ELF-1 (cell line): ENCODE measurements around the gene WHRN.

Experiments used
- DNase-seq: peaks from one replicate; pipeline ENCODE4 v3.0.0-alpha.2; 2016; ENCODE audit warnings: low read depth, low spot score

WHRN gene

DNA sequence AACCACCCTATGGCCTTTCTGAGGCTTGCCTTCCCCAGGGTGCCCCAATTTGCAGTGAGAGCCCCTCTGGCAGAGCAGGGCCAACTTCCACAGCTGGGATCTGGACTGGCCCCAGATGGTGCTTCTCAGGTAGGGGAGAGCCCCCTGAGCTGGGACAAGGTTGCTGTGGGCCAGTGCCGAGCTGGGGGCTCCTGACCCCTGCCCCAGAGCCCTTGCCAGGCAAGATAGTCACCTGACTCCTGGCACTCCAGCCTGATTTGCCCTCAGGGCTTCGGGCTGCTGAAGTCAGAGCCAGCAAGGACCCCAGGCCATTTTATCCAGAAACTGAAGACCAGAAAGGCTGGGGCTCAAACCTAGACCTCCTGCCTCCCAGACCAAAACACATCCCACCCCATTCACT lies 84.1 kb downstream of the WHRN start:
- no peak for DNase-seq

DNA sequence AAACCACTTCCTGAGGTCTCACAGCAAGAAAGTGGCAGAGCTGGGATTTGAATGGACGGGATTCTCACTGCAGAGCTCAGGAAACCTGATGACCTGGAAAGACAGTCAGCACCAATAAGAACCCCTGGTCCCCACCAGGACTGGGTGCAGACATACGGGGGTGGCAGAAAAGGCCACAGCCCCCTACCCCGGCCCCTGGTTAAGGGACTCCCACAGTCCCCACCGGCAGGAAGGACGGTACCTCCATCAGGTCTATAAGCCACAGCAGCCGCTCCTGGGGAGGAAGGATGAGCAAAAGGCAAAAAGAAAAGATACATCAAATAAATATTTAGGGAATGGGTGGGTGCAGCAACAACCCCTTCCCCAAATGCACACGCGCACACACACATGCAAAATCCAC lies 85.5 kb downstream of the WHRN start:
- DNase-seq = no peak

DNA sequence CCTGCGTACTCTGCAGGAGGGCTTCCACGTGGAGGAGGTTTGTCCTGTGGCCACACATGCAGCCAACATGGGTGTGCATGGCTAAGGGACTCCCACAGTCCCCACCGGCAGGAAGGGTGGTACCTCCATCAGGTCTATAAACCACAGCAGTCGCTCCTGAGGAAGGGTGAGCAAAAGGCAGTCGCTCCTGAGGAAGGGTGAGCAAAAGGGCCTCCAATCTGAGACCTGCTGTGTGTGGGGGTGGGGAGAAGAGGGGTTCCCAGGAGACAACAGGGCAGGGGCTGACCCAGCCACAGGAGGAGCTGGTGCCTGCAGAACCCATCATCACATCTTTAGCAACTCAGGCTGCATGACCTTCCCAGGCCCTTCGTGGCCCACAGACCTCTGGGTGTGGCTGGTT lies 87.2 kb downstream of the WHRN start:
- no peak for DNase-seq

DNA sequence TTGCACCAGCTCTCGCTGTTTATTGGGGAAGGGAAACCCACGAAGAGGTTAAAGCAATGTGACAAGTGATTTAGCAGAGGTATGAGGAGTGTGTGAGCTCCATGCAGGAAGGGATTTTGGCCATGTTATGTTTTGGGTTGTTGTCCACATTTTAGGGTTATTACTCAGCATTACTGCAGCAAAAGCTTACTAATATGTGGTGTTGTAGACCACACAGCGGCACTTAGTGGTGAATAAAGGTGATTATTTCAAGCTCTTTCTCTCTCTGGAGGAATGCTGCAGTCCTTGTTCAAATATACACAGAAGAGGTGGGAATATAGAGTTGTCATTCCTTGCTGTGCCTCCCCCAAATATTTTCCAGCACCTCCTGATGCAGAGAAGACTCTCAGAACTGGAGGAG lies 87.8 kb downstream of the WHRN start:
- DNase-seq = no peak

DNA sequence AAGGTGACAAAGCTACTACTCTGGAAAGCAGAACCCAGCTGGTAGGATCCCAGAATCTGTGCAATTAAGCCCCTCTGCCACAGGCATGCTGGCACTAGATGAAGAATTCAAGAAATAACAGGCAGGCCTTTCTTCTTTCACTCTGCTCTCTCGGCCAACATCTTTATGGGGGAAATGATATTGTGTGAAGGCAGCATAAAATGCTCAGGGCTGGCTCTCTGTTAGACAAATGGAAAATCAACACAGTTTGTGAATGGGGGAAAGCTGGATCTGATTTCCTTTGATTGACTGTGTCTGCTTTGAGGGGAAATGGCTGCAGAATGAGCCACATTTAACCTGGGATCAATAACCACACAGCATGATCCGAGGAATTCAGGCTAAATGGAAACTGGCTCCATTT lies 88.4 kb downstream of the WHRN start:
- no peak for DNase-seq

DNA sequence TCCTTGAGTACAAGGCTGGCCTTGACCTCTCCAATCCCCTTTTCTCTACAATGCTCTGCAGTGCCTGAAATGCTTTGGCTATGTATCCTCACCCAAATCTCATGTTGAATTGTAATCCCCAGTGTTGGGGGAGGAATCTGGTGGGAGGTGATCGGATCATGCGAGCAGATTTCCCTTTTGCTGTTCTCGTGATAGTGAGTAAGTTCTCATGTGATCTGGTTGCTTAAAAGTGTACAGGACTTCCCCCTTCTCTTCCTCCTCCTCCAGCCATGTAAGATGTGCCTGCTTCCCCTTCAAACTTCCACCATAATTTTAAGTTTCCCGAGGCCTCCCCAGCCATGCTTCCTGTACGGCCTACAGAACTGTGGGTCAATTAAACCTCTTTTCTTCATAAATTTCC lies 89.0 kb downstream of the WHRN start:
- no peak for DNase-seq

- no peak for DNase-seq
Measured at GRCh38 chr9:114414346-114414745, 90.9 kb downstream of the WHRN start.

GRCh38 chr9:114413861-114414301 lies 91.4 kb downstream of the WHRN start:
- DNase-seq = no peak

GRCh38 chr9:114412048-114412683 lies 93.1 kb downstream of the WHRN start:
- DNase-seq = no peak

DNA sequence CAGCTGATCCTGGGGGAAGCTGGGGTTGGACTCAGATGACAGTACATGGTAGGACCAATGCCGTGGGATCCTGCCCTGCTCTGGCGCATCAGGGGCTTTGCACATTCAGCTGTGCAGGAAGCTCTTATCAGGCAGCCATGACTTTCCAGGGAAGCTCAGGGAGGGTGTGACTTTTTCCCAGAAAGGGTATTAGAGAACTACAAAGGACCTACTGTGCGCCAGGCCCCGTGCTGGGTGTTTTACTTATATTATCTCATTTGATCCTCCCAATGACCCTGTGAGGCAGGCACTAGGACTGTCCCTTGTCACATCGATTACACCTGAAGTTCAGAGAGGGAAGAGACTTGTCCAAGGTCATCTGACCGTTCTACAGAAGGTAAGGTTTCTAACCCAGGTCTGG lies 93.8 kb downstream of the WHRN start:
- no peak for DNase-seq

DNA sequence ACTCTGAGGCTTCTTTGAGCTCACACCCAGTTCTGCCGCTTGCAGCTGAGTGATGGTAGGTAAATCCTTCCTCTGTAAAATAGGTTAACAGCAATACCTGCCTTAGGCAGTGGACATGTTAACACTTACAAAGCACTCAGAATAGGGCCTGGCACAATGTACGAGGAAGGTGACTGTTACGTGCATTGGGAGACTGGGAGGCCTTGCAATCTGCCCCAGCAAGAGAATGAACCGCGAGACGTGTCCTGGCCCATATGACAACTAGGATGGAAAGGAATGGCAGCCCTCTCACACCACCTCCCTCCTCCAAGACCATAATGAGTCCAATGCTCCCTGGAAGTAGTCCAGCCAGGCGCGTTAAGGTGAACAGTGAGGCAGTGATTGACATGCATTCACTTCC lies 94.4 kb downstream of the WHRN start:
- no peak for DNase-seq

DNA sequence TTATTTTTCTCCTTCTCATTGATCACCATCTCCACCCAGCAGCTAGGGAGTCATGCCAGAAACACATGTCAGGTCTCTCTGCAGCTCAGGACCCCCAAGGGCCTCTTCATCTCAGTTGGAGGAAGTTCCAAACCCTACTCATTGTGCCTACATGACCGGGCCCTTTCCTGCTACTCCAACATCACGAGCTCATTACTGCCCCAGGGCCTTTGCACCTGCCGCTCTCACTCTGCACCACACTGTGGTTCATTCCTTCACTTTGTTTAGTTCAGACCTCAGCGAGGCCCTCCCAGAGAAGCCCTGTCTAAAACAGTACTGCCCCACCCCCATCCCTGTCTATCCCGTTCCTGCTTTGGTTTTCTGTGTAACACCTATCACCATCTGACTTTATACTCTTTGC lies 95.4 kb downstream of the WHRN start:
- no peak for DNase-seq

- DNase-seq = peak; percentile 37
Measured at GRCh38 chr9:114409103-114409780, 96.0 kb downstream of the WHRN start.

- no peak for DNase-seq
Measured at GRCh38 chr9:114408645-114409044, 96.6 kb downstream of the WHRN start.

- no peak for DNase-seq
Measured at GRCh38 chr9:114407889-114408288, 97.4 kb downstream of the WHRN start.

DNA sequence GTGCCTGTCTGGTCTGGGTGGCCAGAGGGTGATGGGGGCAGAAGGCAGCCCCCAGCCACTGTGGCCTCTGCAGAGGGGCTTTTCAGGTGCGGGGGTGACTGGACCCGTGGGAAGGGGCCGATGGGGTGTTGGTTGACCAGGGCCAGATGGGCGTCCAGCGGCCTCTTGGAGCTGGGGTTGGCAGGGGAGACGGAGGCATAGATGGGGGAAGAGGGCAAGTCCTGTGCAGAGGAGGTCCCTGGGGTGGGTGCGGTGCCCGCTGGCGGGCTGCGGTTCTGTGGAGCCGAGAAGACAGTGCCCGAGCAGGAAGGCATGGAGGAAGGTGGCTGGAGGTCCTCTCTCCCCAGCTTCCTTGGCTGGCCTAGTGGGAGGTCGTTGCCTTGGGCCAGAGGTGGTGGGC lies 98.8 kb downstream of the WHRN start:
- no peak for DNase-seq

- DNase-seq = peak; percentile 94
Measured at GRCh38 chr9:114405294-114406034, 99.8 kb downstream of the WHRN start.

DNA sequence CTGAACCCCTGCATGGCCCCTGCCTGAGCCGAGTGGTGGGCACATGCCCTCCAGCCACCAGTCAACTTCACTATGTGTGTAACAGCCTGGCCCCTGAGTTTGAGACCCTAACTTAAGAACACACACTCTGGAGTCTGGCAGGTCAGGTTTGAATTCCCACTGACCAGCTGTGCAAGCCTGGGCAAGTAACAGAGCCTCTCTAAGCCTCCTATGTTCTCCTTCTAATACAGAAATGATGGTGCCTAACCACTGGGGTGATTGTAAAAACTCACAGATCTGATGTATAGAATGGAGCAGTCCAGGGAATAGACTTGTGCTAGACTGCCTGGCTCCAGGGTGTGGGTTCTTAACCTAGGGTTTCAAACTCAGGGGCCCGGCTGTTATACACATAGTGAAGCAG lies 100.7 kb downstream of the WHRN start:
- no peak for DNase-seq

DNA sequence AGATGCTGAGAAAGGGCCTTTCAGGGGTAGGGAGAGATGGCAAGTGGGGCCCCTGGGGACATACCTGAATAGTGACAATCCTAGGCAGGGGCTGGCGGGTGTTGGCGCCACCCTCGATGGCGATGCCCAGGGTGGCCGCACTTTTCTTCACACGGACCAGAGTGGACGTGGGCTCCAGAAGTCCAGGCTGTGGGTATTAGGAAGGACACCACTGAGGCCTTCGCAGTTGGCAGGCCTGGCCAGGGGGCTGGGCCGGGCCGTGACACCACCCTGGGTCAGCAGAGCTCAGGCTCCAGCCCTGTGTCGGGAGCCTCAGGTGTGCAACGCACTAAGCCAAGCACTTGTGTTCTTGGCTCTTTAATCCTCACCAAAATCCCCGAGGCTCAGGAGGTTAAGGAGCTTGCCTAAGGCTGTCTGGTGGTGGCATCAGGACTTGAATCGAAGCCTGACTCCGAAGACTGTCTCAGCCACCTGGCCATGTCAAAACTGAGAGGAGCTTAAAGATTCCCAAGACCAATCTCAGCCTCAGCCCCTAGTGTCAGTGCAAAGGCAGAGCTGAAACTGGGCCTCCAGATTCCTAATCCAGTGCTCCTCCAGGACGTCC lies 102.0 kb downstream of the WHRN start:
- DNase-seq = no peak

GRCh38 chr9:114401344-114401743 lies 103.9 kb downstream of the WHRN start:
- peak; percentile 70 for DNase-seq

DNA sequence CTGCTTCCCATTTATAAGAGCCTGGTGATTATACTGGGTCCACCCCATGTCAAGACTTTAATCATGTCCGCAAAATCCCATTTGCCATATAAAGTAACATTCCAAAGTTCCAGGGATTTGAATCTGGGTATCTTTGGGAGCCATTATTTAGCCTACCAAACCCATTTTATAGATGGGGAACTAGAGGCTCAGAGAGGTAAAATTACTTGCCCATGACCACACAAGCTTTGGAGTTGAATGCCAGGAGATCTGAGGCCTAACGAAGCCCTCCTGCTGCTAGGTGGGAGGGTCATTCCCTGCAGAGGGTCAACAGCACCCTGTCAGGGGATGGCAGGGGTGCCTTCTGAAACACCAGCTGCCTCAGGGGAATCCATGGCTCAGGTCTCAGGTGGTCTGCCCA lies 104.5 kb downstream of the WHRN start:
- DNase-seq = no peak

DNA sequence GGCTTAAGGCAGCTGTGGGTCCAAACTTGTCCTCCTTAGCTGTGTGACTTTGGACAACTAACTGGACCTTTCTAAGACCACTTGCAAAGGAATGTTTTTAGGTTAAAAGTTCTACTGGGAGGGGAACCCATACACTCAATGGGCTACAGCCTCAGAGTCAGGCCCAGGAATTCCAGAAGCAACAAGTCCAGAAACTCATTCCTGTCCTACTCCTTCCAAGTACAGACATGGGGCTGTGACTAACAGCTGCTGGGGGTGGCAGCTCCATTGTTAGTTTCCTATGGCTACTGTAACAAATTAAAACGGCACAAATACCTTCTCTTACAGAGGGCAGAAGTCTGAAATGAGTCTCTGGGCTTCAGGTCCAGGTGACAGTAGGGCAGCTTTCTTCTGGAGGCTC lies 105.1 kb downstream of the WHRN start:
- no peak for DNase-seq

DNA sequence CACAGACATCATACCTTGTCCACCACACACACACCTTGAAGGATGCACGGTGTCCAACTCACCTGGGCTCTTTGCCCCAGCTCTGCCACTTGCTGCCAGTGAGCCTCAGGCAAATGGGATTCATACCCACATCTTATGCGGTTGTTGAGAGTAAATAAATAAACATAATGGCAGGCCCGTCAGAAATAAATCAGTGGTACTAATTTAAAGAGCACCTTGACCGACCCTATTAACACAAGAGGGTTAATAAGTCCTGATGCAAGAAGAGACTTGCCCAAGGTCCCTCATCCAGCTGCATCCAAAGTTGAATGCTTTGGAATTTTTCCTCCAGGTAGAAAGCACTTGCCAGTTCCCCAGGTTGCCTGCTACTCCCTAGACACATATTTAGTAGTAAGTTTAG lies 105.9 kb downstream of the WHRN start:
- DNase-seq = no peak
